Measurements from ENCODE around the gene SOS1. TPM values are rescaled to one million over a fixed set of nuclear protein-coding genes. Genes with fewer than 3 reads are reported as not detected.
"Not testable (repeated sequence)": the region's sequence is repeated elsewhere in the genome, so short reads cannot be mapped to it uniquely, and the experiment has no call there.

The SOS1 gene
- total RNA-seq, 2 donors from 2014 or later, result 26.3 to 43.9 TPM

DNA sequence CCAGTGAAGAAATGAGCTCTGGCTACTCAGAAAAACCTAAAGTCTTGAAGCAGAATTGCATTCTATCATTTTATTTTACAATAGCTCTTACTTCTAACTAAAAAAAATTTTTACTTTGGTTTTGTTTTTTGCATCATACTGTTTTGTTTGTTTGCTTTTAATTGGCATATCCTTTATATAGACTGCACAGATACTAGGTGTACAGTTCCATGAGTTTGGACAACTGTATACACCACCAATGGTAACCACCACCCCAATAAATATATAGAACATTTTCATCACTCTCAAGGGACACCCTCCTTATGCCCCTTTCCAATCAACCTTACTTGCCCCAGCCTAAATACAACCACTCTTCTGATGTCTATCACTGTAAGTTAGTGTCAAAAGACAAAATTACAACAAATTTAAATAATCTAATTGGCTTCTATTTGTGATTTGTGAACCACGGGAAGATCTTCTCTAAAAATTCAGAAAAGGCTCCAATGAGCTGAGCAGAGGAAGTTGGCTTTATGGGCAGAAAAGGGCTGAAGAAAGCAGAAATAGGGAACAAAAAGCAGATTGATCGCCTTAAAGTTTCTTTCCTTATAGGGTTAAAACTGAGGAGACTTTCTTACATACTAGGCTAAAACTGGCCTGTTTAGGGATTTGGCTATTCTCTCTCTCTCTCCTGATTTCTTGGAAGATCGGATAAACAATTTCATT, 22.2 kb upstream of the SOS1 start:
- no peak for TF ChIP-seq CTCF (IDR thresholded peaks at IDR 0.05)
- intact Hi-C loops (cut with DNase I), result no loop called here
- Histone ChIP-seq H3K27me3 (no peaks in the 10 kb centered on the region), H3K36me3 (no peaks in the 10 kb centered on the region), H3K9me3 (no peaks in the 10 kb centered on the region), H3K4me1 (no peaks in the 10 kb centered on the region), H3K4me3 (no peak overlapping the region), H3K9ac (ENCODE audit: low read depth in 2 of 2, low read length in 2 of 2) (no peak overlapping the region), H3K27ac (no peak overlapping the region)
- no peak for DNase-seq

- DNase-seq, result no peak
- intact Hi-C loops (cut with DNase I), result no loop called here
Measured at GRCh38 chr2:39141334-39142271, 20.8 kb upstream of the SOS1 start.

DNA sequence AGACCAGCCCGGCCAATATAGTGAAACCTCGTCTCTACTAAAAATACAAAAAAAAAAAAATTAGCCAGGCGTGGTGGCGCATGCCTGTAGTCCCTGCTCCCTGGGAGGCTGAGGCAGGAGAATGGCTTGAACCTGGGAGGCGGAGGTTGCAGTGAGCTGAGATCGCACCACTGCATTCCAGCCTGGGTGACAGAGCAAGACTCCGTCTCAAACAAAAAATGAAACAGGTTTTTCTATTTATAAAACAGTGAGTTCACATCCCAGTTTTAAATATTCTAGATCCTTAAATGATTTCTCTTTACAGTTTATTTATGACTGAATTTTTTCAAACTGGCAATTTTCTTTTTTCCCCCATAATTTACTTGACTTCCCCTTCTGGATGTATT, 20.1 kb upstream of the SOS1 start:
- H3K4me3 ChIP-seq; H3K27ac ChIP-seq; H3K9me3 ChIP-seq; H3K36me3 ChIP-seq; H3K9ac ChIP-seq (ENCODE audit: low read depth in 2 of 2, low read length in 2 of 2); intact Hi-C loops (cut with DNase I); H3K4me1 ChIP-seq; H3K27me3 ChIP-seq; DNase-seq: not testable (repeated sequence)

More at GRCh38 chr2:39141334-39142271, 20.8 kb upstream of the SOS1 start:
- no peak overlapping the region for H3K9ac ChIP-seq (ENCODE audit: low read depth in 2 of 2, low read length in 2 of 2)
- no peak overlapping the region for H3K4me3 ChIP-seq
- no peaks in the 10 kb centered on the region for H3K36me3 ChIP-seq
- H3K4me1 ChIP-seq, result no peaks in the 10 kb centered on the region
- no peaks in the 10 kb centered on the region for H3K27me3 ChIP-seq
- TF ChIP-seq CTCF (IDR thresholded peaks at IDR 0.05), result no peak
- no peak overlapping the region for H3K27ac ChIP-seq
- H3K9me3 ChIP-seq, result no peaks in the 10 kb centered on the region

DNA sequence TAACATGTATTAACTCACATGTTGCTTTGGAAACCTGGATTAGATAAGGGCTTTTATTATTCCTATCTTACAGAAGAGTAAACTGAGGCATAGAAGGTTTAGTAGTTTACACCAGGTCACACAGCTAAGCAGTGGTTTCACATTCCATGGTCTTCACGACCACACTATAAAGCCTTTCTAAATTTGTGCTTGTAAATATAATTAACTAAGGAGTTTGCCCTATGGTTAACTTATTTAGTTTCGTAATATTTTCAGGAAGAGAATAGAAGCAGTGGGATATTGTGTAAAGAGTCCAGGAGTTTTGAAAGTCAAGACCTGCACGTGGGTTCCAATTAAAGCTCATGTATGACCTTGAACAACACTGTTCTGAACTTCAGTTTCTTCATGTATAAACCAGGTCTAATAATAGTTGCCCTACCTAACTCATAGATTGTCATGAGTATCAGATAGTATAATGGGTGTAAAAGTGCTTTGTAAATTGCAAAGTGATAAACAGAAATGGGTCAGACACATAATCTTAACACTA, 19.5 kb upstream of the SOS1 start:
- no peaks in the 10 kb centered on the region for H3K27me3 ChIP-seq
- no peaks in the 10 kb centered on the region for H3K9me3 ChIP-seq
- no peak overlapping the region for H3K9ac ChIP-seq (ENCODE audit: low read depth in 2 of 2, low read length in 2 of 2)
- H3K36me3 ChIP-seq, result no peaks in the 10 kb centered on the region
- TF ChIP-seq CTCF (IDR thresholded peaks at IDR 0.05), result no peak
- H3K27ac ChIP-seq, result no peak overlapping the region
- no peaks in the 10 kb centered on the region for H3K4me1 ChIP-seq
- intact Hi-C loops (cut with DNase I), result no loop called here
- no peak for DNase-seq
- no peak overlapping the region for H3K4me3 ChIP-seq

- no peak overlapping the region for H3K4me3 ChIP-seq
- H3K27me3 ChIP-seq, result no peaks in the 10 kb centered on the region
- intact Hi-C loops (cut with DNase I), result no loop called here
- no peak overlapping the region for H3K27ac ChIP-seq
- H3K9ac ChIP-seq (ENCODE audit: low read depth in 2 of 2, low read length in 2 of 2), result no peak overlapping the region
- no peaks in the 10 kb centered on the region for H3K9me3 ChIP-seq
- H3K4me1 ChIP-seq, result no peaks in the 10 kb centered on the region
- no peak for DNase-seq
- no peak for TF ChIP-seq CTCF (IDR thresholded peaks at IDR 0.05)
- no peaks in the 10 kb centered on the region for H3K36me3 ChIP-seq
Measured at GRCh38 chr2:39139511-39140237, 18.8 kb upstream of the SOS1 start.

All from colonic mucosa (tissue), 4 donors.